SK-N-SH treated with all-trans-retinoic acid at 6 μM for 48 hours (cell line): Measurements from ENCODE around the gene MEF2C.

Source experiments
- ARNTL ChIP-seq: fragments of 450-650 bp; formaldehyde crosslinking; IDR thresholded peaks from 2 replicates; pipeline ENCODE4 v1.5.0; 2020; ENCODE audit warnings: low read depth, mild to moderate bottlenecking, moderate library complexity, borderline replicate concordance
- BACH2 ChIP-seq: fragments of 250-450 bp; sonication (Bioruptor Pico); IDR thresholded peaks from 2 replicates; pipeline ENCODE4 v1.9.0; 2021; ENCODE audit warnings: mild to moderate bottlenecking, borderline replicate concordance
- CSDC2 ChIP-seq: fragments of 250-450 bp; sonication (Bioruptor Pico); IDR thresholded peaks from 2 replicates; pipeline ENCODE4 v1.5.0; 2020; ENCODE audit warnings: mild to moderate bottlenecking, moderate library complexity
- ESRRG ChIP-seq: fragments of 250-450 bp; sonication (Bioruptor Pico); IDR thresholded peaks from 2 replicates; pipeline ENCODE4 v1.6.1; 2021; ENCODE audit warnings: mild to moderate bottlenecking
- ISL1 ChIP-seq: fragments of 250-450 bp; sonication (Bioruptor Pico); IDR thresholded peaks from 2 replicates; pipeline ENCODE4 v2.1.2; 2022; ENCODE audit warnings: mild to moderate bottlenecking, moderate library complexity
- ZFP30 ChIP-seq: fragments of 450-650 bp; formaldehyde crosslinking; IDR thresholded peaks from 2 replicates; pipeline ENCODE4 v1.5.0; 2022; ENCODE audit warnings: mild to moderate bottlenecking, moderate library complexity
- ZNF565 ChIP-seq: fragments of 450-650 bp; formaldehyde crosslinking; conservative IDR thresholded peaks from 2 replicates; pipeline ENCODE4 v1.5.0; 2020; ENCODE audit warnings: low read depth, mild to moderate bottlenecking, moderate library complexity
- TF ChIP-seq, protein P1 (sequence below): fragments of 250-450 bp; sonication (Bioruptor Pico); IDR thresholded peaks from 2 replicates; pipeline ENCODE4 v1.8.0; 2021; ENCODE audit warnings: low read depth, mild to moderate bottlenecking, moderate library complexity, borderline replicate concordance

DNA sequence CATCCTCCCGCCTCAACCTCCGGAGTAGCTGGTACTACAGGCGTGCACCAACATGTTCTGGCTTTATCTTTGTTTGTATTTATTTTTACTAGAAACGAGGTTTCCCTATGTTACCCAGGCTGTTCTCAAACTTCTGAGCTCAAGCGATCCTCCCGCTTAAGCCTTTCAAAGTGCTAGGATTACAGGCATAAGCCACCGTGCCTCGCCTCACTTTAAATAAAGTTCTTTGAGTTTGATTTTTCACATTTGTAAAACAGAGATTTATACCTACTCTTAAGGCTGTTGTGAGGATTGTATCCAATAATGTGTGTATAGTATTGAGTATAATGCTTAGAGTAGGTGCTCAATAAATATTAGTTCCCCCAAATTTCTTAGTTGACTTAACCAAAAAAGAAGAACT lies 75.7 kb downstream of the MEF2C start:
- TF ChIP-seq, protein P1, sequence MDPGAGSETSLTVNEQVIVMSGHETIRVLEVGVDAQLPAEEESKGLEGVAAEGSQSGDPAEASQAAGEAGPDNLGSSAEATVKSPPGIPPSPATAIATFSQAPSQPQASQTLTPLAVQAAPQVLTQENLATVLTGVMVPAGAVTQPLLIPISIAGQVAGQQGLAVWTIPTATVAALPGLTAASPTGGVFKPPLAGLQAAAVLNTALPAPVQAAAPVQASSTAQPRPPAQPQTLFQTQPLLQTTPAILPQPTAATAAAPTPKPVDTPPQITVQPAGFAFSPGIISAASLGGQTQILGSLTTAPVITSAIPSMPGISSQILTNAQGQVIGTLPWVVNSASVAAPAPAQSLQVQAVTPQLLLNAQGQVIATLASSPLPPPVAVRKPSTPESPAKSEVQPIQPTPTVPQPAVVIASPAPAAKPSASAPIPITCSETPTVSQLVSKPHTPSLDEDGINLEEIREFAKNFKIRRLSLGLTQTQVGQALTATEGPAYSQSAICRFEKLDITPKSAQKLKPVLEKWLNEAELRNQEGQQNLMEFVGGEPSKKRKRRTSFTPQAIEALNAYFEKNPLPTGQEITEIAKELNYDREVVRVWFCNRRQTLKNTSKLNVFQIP (CRISPR knock-in tag) = no peak
- TF ChIP-seq CSDC2 (CRISPR knock-in tag) (no peak), ZFP30 (no peak), ZNF565 (CRISPR knock-in tag) (no peak), ARNTL (CRISPR knock-in tag) (no peak), ISL1 (no peak), BACH2 (no peak), ESRRG (CRISPR knock-in tag) (no peak)
